ENCODE results near the gene STT3A.
"Not testable (repeated sequence)": the region's sequence is repeated elsewhere in the genome, so short reads cannot be mapped to it uniquely, and the experiment has no call there.

STT3A gene

GRCh38 chr11:125592305-125593113, at the start of gene STT3A:
STT3A (plus strand) TSS chr11:125592852; CDS start chr11:125595916, 3,064 bp downstream.
- peak; percentile 93 for DNase-seq (ENCODE audit: low read depth)

- DNase-seq (ENCODE audit: low read depth), result no peak
Observed at GRCh38 chr11:125550780-125551179, 41.9 kb upstream of the STT3A start.

- no peak for DNase-seq (ENCODE audit: low read depth)
Observed at GRCh38 chr11:125551835-125552342, 40.8 kb upstream of the STT3A start.

GRCh38 chr11:125552927-125553326, 39.7 kb upstream of the STT3A start:
- no peak for DNase-seq (ENCODE audit: low read depth)

GRCh38 chr11:125553357-125553756, 39.3 kb upstream of the STT3A start:
- DNase-seq (ENCODE audit: low read depth), result no peak

GRCh38 chr11:125554038-125554437, 38.6 kb upstream of the STT3A start:
- DNase-seq (ENCODE audit: low read depth), result no peak

- DNase-seq (ENCODE audit: low read depth), result no peak
Observed at GRCh38 chr11:125559888-125560287, 32.8 kb upstream of the STT3A start.

- DNase-seq (ENCODE audit: low read depth), result no peak
Observed at GRCh38 chr11:125561924-125562323, 30.7 kb upstream of the STT3A start.

- no peak for DNase-seq (ENCODE audit: low read depth)
Observed at GRCh38 chr11:125562430-125562829, 30.2 kb upstream of the STT3A start.

- no peak for DNase-seq (ENCODE audit: low read depth)
Observed at GRCh38 chr11:125564357-125564756, 28.3 kb upstream of the STT3A start.

GRCh38 chr11:125566235-125566634, 26.4 kb upstream of the STT3A start:
- no peak for DNase-seq (ENCODE audit: low read depth)

- peak; percentile 76 for DNase-seq (ENCODE audit: low read depth)
Observed at GRCh38 chr11:125568970-125569914, 23.4 kb upstream of the STT3A start, which contains the start of gene EI24. EI24 (plus strand) TSS chr11:125569477; CDS start chr11:125572528, 3,051 bp downstream.

- DNase-seq (ENCODE audit: low read depth), result no peak
Observed at GRCh38 chr11:125569915-125570621, 22.6 kb upstream of the STT3A start.

- DNase-seq (ENCODE audit: low read depth), result no peak
Observed at GRCh38 chr11:125570952-125571351, 21.7 kb upstream of the STT3A start.

GRCh38 chr11:125572916-125573315, 19.7 kb upstream of the STT3A start:
- no peak for DNase-seq (ENCODE audit: low read depth)

- DNase-seq (ENCODE audit: low read depth), result not testable (repeated sequence)
Observed at GRCh38 chr11:125577181-125577580, 15.5 kb upstream of the STT3A start.

- no peak for DNase-seq (ENCODE audit: low read depth)
Observed at GRCh38 chr11:125578783-125579182, 13.9 kb upstream of the STT3A start.

- no peak for DNase-seq (ENCODE audit: low read depth)
Observed at GRCh38 chr11:125579811-125580210, 12.8 kb upstream of the STT3A start.

- no peak for DNase-seq (ENCODE audit: low read depth)
Observed at GRCh38 chr11:125583496-125583895, 9.2 kb upstream of the STT3A start.

GRCh38 chr11:125585487-125585886, 7.2 kb upstream of the STT3A start:
- DNase-seq (ENCODE audit: low read depth), result no peak

GRCh38 chr11:125586623-125587022, 6.0 kb upstream of the STT3A start:
- DNase-seq (ENCODE audit: low read depth), result no peak

- no peak for DNase-seq (ENCODE audit: low read depth)
Observed at GRCh38 chr11:125587480-125587879, 5.2 kb upstream of the STT3A start.
